A549 (cell line): ENCODE data around the gene LYSMD1.

Experiments used
- CTCF ChIP-seq: fragments of >200 bp; sonication (Bioruptor Twin); formaldehyde crosslinking; IDR thresholded peaks from 3 replicates; pipeline ENCODE4 v1.5.1; 2016
- FOSL2 ChIP-seq, 2 experiments: fragments of 450-650 bp in 1 of 2; fragments of >200 bp in 1 of 2; sonication (Bioruptor Twin) in 1 of 2; formaldehyde crosslinking; IDR thresholded peaks; 2 replicates each; pipeline versions ENCODE4 v1.5.0 to v1.6.1; 2016 to 2020; ENCODE audit warnings: mild to moderate bottlenecking in 1 of 2, moderate library complexity in 1 of 2
- JUN ChIP-seq, 2 experiments: fragments of >200 bp; sonication (Bioruptor Twin); formaldehyde crosslinking; IDR thresholded peaks; 2 replicates in 1 of 2; 3 replicates in 1 of 2; pipeline ENCODE4 v1.6.1; 2016 to 2017
- KDM1A ChIP-seq: fragments of 200-600 bp; sonication (generic); IDR thresholded peaks from 2 replicates; pipeline ENCODE4 v1.6.1; 2016; ENCODE audit warnings: low read depth, mild to moderate bottlenecking
- MAFK ChIP-seq: fragments of 450-650 bp; IDR thresholded peaks from 2 replicates; pipeline ENCODE4 v1.6.1; 2014; ENCODE audit not compliant: partially characterized antibody
- MAX ChIP-seq: IDR thresholded peaks from 2 replicates; pipeline ENCODE4 v1.6.1; 2012
- NR3C1 ChIP-seq: fragments of >200 bp; sonication (Bioruptor Twin); formaldehyde crosslinking; IDR thresholded peaks from 3 replicates; pipeline ENCODE4 v1.6.1; 2017
- POLR2A ChIP-seq: IDR thresholded peaks from 2 replicates; pipeline ENCODE4 v1.6.1; 2012; ENCODE audit warnings: mild to moderate bottlenecking, low read length
- SREBF2 ChIP-seq: fragments of 450-650 bp; IDR thresholded peaks from 2 replicates; pipeline ENCODE4 v1.6.1; 2014; ENCODE audit warnings: mild to moderate bottlenecking, moderate library complexity
- ZC3H11A ChIP-seq: fragments of 450-650 bp; IDR thresholded peaks from 2 replicates; pipeline ENCODE4 v1.6.1; 2014; ENCODE audit warnings: antibody characterized with exemption, mild to moderate bottlenecking

- no peak for TF ChIP-seq MAX
- TF ChIP-seq CTCF = no peak
- TF ChIP-seq MAFK = no peak
- no peak for TF ChIP-seq SREBF2
- no peak for TF ChIP-seq JUN (IDR thresholded peaks at IDR 0.05)
- TF ChIP-seq ZC3H11A = no peak
- TF ChIP-seq FOSL2 (IDR thresholded peaks at IDR 0.05) = no peak
- no peak for TF ChIP-seq FOSL2 (CRISPR knock-in tag; IDR thresholded peaks at IDR 0.05)
- TF ChIP-seq POLR2A = no peak
- TF ChIP-seq NR3C1 = no peak
- no peak for TF ChIP-seq KDM1A
These were observed 21.0 kb downstream of the LYSMD1 start for GRCh38 chr1:151144474-151145303.
